HEK293T (cell line): ENCODE results near the gene GRM5.

ENCODE experiments used
- BHLHE40 ChIP-seq: fragments of 450-650 bp; IDR thresholded peaks from 2 replicates; pipeline ENCODE4 v1.6.1; 2016; ENCODE audit warnings: mild to moderate bottlenecking, moderate library complexity, borderline replicate concordance
- ELF4 ChIP-seq: fragments of 450-650 bp; IDR thresholded peaks from 2 replicates; pipeline ENCODE4 v1.6.1; 2017; ENCODE audit warnings: antibody characterized with exemption
- FOXK2 ChIP-seq: fragments of 450-650 bp; IDR thresholded peaks from 2 replicates; pipeline ENCODE4 v1.6.1; 2016; ENCODE audit warnings: mild to moderate bottlenecking
- HDGF ChIP-seq: fragments of 450-650 bp; IDR thresholded peaks from 2 replicates; pipeline ENCODE4 v1.6.1; 2017; ENCODE audit warnings: antibody characterized with exemption, borderline replicate concordance
- L3MBTL2 ChIP-seq: fragments of 450-650 bp; conservative IDR thresholded peaks from 2 replicates; pipeline ENCODE4 v1.6.1; 2016; ENCODE audit warnings: mild to moderate bottlenecking
- LEF1 ChIP-seq: fragments of 450-650 bp; IDR thresholded peaks from 2 replicates; pipeline ENCODE4 v1.6.1; 2017; ENCODE audit warnings: mild to moderate bottlenecking, borderline replicate concordance
- SP1 ChIP-seq: fragments of 450-650 bp; IDR thresholded peaks from 2 replicates; pipeline ENCODE4 v1.6.1; 2017
- SUZ12 ChIP-seq: fragments of 450-650 bp; IDR thresholded peaks from 2 replicates; pipeline ENCODE4 v1.6.1; 2016; ENCODE audit warnings: mild to moderate bottlenecking
- TARDBP ChIP-seq: fragments of 450-650 bp; IDR thresholded peaks from 2 replicates; pipeline ENCODE4 v1.6.1; 2016

DNA sequence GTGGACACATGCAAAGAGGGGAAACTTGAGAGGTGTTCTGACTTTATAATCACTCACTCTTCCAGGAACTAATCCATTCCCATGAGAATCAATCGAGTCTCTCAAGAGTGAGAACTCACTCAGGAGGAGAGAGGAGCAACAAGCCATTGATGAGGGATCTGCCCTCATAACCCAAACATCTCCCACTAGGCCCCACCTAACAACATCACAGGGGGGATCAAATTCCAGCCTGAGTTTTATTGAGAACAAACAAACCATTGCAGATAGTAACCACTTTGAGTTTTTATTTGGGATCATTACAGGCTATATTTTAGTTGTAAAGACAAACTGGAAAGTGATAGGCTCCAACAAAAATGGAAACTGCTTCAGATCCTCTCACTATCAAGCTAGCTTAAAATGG lies 399.4 kb downstream of the GRM5 start:
- no peak for TF ChIP-seq FOXK2
- no peak for TF ChIP-seq SP1
- no peak for TF ChIP-seq BHLHE40
- no peak for TF ChIP-seq L3MBTL2
- no peak for TF ChIP-seq ELF4
- TF ChIP-seq HDGF = no peak
- TF ChIP-seq SUZ12 = no peak
- no peak for TF ChIP-seq TARDBP
- TF ChIP-seq LEF1 = no peak
